Inferior parietal cortex (tissue), 1 donor: ENCODE data around the gene SAMD3.
"Not testable (repeated sequence)": the region's sequence is repeated elsewhere in the genome, so short reads cannot be mapped to it uniquely, and the experiment has no call there.

Experiments
- DNase-seq: peaks from one replicate; pipeline ENCODE4 v3.0.0-alpha.2; 2016; ENCODE audit errors: extremely low spot score

The SAMD3 gene

DNA sequence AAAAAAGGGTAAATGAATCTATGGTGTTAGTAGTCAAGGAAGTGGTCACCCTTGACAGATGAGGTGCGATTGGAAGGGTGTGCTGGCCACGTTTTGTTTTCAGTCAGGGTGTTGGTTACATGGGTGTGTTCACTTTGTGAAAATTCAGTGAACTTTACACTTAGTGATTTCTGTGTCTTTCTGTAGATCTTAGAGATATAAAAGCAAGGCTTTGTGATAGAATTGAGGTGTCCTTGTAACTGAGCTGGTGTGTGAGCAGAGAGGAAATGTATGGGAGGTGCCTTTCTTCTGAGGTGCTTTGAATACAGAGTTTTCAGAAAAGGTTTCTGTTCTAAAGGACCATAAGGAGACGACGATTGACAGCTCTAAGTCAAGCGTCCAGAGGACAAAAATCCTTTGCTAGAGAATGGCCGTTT lies 90.5 kb downstream of the SAMD3 start:
- DNase-seq, result no peak

DNA sequence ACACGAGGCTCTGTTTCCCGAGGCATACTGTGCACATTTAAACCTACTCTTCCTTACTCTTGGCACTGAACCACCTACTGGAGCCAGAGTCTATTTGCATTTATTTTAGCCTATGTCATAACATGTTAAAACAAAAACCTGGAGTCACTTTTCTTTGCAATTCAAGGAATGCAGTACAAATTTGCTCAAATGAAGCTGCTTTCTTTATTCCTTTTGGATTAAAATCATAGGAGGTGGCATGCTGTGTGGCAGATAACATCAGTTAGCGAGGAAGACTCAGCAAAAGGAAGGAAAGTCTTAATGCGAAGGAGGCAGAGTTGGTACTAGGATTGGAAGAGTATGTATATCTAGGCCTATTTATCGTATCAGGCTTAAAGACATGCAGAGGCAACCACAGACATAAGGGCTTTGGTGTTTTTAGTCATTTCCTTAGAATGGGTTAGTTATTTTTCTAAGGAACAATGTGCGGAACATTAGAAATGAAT lies 92.9 kb downstream of the SAMD3 start:
- no peak for DNase-seq

DNA sequence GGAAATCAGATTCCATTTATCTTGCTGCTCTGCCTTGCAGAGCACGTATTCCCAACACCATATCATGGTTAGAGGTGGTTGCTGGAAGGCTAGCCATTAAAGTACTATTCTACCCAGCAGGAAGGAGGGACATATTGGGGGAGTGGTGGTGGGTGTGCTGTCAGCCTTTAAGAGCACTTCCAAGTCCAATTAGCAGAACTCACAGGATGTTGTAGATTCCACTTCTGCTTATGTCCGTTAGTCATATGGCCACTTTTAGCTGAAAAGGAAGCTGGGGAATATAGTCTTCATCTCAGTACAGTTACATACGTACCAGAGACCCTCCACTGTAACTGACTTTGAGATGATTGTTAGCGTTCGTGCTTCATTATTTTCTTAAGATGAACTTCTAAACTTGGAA lies 94.4 kb downstream of the SAMD3 start:
- no peak for DNase-seq

DNA sequence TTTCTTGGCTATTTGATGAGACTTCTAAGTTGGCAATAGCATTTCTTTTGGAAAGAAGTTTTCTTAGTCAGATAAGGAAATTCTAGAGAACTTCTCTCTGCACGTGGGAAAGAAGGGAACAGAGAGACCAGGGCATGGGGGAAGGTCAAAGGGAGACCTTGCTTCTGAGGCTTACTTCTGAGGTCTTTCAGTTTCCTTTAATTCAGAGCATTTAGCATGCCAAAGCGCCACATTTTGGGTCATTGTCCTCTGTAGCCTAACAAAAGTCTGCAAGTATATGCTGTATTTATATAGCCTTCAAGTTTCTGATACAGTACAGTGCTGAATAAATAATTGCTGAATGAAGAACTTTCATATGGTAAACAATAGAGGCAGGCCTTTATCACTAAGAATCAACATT lies 95.6 kb downstream of the SAMD3 start:
- DNase-seq, result no peak

DNA sequence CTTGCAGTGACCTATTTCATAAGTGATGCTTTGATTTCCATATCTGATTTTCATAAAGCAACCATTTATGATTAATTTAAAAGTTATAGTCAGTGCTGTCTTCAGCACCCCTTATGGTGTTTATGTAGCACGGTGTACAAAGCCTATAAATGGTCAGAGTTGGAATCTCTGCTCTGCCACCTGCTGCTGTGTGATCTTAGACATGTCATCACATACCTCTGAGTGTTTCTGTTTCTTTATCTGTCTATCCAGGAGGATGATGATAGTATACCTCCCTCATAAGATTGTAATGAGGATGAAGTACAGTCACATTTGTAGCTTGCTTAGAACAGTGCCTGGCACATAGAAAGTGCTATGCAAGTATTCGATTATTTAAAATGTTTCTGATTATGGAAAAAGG lies 100.5 kb downstream of the SAMD3 start:
- DNase-seq, result no peak

DNA sequence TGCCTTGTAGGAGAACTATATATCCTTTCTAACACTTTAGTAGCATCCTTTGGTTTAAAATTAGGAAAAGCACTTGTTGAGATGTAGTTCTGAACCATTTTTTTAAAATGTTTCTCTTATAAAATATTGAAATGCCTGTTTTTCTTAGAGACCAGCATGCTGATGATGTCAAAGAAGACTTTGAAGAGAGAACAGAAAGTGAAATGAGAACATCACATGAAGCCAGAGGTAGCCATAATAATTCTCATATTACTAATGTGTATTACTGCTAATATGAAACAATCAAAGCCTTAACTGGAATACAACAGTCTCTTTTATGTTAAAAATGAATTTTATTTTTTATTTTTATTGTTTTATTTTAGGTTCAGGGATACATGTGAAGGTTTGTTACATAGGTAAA lies 102.0 kb downstream of the SAMD3 start:
- DNase-seq, result no peak

DNA sequence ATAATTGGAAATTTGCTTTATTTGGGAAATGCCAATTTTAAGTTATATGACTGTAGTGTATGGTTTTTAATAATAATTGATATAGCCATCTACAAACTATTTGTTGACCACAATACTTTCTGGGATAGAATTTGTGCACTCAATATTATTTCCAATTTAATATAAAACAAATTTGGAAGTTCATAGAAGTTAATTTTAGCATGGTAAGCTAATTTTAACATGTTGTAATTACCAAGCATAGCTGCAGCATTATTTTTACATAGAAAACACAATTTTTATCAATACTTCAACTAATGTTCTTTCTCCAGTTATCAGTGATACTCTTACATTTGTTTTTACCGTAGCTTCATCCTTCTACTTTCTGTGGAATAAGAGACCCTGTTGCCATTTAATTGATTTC lies 103.5 kb downstream of the SAMD3 start:
- DNase-seq, result no peak

DNA sequence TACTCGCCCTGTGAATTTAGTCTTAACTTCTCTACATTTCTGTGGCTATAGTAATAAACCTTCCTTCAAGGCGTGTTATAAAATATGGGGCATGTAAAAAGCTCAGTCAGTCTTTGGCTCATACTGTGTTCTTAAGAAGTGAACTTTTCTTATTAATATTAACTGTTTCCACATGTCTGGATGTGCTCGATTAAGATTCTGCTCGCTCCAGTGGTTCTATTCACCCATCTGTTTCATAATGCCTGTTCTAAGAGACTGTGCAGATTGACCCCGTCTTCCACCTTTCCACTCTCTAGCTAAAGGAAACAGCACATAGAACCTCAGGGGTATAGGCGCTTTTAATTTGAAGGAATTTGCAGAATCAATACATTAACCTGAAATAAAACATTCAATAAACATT lies 104.5 kb downstream of the SAMD3 start:
- no peak for DNase-seq

DNA sequence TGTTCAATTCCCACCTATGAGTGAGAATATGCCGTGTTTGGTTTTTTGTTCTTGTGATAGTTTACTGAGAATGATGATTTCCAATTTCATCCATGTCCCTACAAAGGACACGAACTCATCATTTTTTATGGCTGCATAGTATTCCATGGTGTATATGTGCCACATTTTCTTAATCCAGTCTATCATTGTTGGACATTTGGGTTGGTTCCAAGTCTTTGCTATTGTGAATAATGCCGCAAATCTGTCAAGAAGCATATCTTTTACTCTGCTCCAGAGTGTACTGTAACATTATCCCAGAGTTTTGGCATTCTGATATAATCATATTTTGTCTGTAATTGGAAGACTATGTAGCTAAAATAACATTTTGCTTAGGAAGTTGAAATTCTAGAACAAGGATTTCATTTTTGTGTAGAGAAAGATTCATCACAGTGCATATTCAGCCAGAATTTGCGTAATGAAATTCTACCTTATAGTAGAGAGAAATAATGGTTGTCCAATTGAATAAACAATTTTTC lies 105.5 kb downstream of the SAMD3 start:
- DNase-seq, result not testable (repeated sequence)

DNA sequence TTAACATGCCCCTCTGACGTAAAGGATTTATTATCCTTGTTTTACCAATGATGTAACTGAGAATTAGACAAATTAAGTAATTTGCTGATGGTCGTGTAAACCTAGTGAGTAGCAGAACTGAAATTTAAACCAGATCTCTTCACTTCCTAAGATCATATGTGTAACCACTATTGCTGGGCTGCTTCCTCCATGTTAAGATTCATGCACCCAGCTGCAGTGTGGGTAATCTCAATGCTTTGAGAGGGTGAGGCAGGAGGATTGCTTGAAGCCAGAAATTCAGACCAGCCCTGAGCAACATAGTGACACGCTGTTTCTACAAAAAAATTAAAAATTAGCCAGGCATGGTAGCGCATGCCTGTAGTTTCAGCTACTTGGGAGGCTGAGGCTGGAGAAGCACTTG lies 106.5 kb downstream of the SAMD3 start:
- DNase-seq, result no peak

DNA sequence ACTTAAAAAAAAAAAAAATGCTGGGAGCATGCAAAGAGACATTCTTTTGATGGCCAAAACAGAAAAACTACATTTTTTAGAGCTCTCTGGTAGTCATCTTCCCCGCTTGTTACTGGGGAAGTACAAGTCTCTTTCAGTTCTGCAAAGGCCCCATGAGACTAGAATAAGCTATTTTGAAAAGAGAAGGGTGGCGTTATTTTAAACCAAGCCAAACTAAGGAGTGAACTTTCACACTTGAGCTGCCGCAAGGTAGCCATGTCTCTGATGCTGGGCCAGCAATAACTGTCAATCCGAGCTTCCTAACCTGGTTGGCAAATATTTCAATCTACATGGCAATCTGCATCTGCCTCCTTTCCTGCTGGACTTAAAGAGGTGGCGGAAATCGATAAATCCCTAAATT lies 107.7 kb downstream of the SAMD3 start:
- no peak for DNase-seq

DNA sequence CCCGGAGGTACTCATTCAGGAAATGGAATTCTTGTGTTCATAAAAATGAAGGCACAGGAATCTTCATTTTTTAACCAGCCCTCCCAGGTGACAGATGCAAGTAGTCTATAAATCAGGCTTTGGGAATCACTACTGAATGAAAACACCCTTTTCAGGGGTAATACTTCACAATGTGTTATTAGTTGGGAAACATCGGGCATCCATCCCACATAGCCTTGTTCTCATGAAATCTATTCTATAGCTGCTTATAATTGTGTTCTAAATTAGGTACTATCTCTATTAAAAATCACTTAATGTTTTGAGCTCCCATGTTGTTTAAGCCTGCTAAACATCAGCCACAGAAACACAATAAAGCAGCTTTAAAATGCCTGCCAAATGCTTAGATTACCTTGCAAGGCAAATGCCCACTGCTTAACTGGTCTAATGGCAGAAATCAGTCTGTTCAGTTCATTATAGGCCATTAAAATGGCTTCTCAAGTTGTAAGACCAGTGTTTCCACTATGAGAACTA lies 109.5 kb downstream of the SAMD3 start:
- DNase-seq, result no peak

DNA sequence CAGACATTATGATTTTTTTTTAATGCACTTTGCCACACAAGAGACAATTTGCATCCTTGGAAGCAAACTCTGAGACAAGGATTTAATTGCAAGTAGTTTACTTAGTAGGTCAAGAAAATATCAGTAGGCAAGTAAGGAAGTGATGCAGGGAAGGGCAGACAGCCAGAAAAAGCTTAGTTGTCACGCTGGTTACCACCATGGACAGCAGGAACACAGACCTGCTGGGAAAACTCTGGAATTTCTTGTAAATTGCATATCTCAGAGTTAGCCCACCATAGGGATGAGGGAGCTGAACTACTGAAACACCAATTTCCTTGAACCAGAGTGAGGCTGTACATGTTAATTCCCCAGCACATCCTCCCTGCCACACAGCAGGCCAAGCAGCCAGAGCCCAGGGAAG lies 111.7 kb downstream of the SAMD3 start:
- DNase-seq, result no peak

DNA sequence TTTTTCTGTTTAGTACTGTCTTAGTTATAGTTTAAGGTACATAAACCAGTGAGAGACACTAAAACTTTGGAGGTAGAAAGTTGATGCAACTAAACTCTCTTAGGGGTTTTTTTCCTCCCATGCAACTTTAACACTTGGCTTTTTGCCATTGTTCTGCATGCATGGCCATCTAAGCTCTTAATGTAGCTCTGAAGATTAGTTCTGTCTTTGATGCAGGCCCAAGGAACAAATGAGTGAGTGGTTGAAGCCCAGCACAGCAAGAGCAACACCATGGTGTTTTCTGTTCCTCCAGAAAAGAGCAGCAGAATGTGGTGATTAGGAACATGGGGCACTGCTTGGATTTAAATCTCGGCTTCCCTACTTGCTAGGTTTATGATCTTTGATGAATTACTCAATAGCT lies 115.0 kb downstream of the SAMD3 start:
- DNase-seq, result no peak

DNA sequence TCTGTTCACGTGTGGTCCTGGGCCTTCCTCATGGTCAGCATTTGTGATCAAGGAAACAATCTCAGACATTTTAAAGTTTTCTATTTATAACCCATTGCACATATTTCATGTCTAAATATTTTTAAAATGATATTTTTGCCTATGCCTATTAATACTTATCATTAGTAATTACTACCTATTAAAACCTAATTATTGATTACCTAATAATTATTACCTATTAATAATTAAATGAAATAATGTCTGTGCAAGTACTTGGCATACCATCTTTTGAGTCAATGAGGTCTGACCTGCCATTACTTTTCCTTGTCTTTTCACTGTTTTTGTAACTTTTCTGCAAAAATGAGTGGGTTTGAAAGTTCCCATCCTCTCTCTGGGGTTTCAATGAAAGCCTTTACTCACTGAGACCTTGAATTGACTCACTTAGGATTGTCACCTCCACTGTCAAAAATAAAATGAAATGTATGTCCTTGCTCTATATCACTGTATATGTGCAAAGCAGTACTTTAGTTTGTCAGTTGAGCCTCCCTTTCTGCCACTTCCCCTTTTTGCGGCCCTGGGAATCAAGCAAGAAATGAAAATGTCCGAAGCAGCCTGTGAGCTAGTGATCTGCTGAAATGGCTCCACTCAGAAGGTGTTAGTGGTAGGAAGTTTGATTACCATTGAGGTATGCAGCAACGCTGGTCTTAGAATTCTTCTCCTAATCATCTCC lies 116.6 kb downstream of the SAMD3 start:
- DNase-seq, result no peak

DNA sequence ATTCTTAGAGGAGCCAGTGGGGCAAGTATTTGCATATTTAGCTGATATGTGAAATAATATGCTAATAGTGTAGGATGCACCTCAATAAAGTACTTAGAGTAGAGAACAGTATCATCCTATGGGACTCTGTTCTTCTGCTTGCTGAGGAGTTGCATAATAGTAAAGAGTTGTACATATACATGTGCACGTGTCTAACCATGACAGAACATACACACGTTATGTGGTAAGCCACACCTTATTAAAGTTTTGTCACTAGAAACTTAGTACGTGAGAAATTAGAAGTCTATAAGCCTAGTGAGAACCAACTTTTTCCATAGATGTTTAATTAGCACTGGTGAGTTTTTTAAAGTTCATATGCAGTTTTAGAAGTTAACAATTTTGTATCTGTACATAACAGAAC lies 123.6 kb downstream of the SAMD3 start:
- no peak for DNase-seq

DNA sequence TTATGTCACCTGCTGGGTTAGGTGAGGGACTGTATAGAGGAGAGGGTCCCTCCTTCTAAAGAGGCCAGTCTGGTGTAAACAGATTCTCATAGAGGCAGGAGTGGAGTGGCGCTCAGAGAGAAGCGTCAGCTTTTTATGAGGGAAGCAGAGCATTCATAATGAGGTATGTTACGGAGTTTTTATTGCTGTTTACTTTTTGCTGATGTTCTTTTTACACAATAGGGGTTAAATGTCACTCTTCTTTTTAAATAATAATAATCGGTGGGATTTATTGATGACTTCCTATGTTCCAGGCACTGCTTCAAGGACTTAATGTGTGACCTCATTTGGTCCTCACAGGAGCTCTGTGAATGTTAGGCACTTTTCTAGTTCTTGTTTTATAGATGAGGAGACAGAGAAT lies 124.4 kb downstream of the SAMD3 start:
- no peak for DNase-seq
